ENCODE measurements around the gene ZBP1. TPM values are rescaled to one million over a fixed set of nuclear protein-coding genes. Genes with fewer than 3 reads are reported as not detected.

The ZBP1 gene
- polyA plus RNA-seq, 4 donors = 0.08 to 0.10 TPM; not detected in 2

DNA sequence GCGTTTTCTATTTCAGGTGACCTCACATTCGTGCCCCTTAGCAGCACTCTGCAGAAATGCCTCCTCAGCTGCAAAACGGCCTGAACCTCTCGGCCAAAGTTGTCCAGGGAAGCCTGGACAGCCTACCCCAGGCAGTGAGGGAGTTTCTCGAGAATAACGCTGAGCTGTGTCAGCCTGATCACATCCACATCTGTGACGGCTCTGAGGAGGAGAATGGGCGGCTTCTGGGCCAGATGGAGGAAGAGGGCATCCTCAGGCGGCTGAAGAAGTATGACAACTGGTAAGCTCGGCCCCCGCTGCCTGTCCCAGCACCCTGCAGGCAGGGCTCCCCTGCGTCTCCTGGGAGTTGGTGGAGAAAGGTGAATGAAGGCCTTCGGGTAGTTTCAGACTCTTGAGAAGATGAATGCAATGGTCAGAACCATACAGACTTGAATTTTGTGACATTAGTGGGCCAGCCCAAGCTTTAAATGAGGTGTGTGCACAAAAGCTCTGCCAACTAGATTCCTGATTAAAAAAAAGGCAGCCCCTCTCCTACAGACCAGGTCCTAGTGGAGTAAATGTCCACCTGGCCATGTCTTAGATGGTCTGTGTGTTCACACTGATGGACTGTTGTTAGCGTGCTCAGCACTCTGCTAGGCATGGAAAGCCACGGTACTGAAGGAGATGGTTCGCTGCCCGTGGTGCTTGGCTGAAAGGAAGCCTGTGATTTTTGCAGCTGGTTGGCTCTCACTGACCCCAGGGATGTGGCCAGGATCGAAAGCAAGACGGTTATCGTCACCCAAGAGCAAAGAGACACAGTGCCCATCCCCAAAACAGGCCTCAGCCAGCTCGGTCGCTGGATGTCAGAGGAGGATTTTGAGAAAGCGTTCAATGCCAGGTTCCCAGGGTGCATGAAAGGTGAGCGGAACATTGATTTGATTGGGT lies 58.6 kb downstream of the ZBP1 start:
- DNase-seq (ENCODE audit: low read depth in 4 of 4, low spot score in 3 of 4) = no peak

DNA sequence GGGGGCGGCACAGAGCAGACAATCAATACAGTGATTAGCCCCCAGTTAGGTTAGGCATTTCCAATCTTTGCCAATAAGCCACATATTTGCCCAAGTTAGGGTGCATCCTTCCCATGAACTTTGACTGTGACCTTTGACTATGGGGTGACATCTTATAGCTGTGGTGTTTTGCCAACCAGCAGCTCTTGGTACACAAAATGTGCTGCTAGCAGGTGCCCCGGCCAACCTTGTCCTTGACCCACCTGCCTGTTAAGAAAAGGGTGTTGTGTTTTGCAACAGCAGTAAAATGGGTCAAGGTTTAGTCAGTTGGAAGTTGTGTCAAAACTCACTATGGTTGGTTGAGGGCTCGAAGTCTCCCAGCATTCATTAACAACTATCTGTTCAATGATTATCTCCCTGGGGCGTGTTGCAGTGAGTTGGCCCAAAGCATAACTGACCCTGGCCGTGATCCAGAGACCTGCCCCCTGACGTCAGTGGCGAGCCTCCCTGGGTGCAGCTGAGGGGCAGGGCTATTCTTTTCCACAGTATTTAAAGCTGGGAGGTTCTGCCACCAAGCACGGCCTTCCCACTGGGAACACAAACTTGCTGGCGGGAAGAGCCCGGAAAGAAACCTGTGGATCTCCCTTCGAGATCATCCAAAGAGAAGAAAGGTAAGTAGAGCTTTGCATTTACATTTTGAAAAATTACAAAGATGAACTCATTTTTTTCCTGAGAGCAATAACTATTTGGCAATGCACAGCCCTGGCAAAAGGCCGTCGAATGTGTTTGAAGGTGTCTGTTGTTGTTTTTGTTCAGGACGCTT lies 59.5 kb downstream of the ZBP1 start, which contains the start of gene PCK1:
Gene PCK1 (plus strand): TSS at position 557 of the 802 bp plus-strand sequence. CDS start 302 bp downstream, outside the sequence.
- DNase-seq (ENCODE audit: low read depth in 4 of 4, low spot score in 3 of 4) = peak in 1 of 4 donors; percentile 57

DNA sequence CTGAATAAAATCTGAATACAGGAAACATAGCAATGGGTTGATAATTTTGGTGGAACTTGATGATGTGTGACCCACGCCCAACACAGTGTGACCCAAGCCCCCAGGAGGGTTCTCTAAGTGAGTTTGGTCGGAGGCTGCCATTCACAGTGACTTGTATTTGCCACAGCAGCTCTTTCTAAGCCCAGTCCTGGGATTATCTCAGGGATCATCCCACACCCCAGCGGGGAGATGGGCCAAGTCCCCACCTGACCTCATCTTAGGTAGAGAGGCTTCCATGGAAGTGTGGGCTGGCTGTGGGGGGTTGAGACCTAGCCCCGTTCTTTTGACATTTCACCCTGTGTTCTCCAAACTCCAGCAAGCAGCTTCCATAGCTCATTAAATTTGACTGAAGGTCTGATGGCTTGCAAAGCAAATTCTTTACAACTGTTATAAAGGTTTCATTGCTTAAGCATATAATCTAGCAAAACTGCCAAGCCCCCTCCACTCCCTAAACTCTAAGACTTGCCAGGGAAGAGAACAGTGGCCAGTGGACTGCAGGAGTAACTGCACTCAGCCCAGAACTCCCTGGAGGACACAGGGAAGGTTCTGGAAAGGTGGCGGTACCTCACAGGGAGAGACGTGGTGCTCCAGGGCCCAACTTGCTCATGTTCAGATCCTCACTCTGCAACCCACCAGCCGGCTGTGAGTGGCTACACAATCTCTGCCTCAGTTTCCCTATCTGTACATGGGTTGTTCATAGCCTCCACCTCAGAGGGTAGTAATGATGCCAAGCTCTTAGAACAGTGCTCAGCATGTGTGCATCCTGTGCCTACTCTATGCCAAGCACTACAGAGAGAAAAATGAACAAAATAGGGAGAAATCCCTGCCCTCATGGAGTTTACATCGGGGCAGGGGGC lies 60.3 kb downstream of the ZBP1 start:
- no peak for DNase-seq (ENCODE audit: low read depth in 4 of 4, low spot score in 3 of 4)

DNA sequence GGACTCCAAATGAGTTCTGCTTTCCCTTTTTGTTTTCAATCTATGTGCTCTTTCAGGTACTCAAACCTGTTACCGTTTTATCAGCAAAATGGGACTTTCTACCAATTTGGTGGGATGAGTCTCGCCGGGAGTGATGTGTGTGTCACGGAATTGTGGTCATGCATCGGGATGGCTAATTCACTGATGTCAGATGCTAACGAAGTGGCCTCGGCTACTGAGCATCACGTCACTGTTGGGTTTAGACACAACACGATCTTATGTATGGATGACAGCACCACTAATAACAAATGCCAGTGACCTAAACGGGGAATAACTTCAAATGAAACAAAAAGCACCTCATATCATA lies 61.0 kb downstream of the ZBP1 start:
- DNase-seq (ENCODE audit: low read depth in 4 of 4, low spot score in 3 of 4) = no peak

DNA sequence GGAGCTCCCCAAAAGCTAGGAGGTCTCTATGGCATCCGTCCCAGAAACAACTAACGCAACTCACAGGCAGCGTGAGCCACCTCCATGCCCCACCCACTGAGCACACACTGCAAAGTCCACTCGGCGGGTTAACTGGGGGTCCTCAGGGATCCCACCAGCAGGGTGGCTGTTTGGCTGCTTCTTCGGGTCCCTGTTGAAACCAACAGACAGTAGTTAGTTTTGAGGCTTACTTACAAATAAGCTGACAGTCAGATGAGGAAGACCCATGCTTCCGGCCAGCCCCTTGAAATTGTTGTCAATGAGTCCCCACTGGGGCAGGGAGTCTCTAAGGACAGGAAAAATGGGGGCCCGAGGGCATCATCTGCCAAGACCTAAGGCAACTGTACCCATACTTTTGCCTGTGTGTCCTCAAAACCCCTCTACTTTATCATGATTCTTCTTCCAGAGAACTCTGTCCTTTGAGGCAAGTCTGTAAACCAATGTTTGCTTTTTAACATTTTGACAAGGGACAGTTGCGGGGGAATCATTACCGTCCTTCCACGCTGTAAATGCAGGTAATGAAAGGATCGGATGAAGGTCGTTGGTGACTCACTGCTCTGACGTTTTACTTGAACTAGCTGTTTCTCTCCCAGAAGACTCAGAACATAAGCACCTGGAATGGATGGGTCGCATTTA lies 61.5 kb downstream of the ZBP1 start:
- no peak for DNase-seq (ENCODE audit: low read depth in 4 of 4, low spot score in 3 of 4)

DNA sequence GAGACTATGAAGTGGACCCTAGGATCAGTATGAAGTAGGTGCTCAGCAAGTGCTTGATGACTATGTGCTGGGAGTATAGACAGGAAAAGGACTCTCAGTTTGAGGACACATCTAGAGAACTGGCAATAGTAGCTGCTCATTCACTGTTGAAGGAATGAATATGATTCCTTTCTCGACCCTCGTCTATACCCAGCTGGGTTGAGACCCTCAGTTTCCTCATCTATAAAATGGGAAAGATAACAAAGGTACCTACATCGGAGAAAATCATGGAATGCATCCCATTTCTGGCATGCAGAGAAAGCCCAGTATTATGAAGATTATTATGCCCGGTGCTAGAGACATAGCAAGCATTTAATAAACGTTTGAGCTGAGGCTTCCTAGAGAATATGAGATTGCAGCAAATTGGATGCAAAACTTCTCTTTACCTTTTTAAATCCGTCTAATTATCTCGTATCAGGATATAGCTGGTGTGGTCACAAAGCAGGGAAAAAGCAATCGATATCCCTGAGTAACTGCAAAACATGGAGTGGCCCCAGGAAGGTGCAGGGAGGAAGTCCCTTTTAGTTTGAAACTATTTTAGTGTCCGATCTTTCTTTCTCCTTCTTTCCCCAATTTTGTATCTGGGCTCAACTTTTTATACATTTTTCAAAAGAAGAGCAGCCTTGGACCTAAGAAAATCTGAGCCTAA lies 62.2 kb downstream of the ZBP1 start:
- DNase-seq (ENCODE audit: low read depth in 4 of 4, low spot score in 3 of 4) = no peak

DNA sequence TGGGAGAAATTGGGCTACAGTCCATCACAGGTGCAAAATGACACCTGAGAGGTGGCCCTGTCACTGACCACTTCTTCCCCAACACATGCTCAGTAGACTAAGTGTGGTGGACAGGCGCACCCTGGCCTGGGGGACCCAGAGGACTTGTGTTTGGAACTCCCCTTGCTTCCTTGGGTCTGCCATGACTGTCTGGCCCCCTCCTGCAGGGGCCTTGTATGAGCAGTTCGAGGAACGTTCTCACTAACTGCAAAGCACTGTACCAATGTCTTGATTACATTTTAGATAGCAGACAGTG lies 63.3 kb downstream of the ZBP1 start:
- no peak for DNase-seq (ENCODE audit: low read depth in 4 of 4, low spot score in 3 of 4)

DNA sequence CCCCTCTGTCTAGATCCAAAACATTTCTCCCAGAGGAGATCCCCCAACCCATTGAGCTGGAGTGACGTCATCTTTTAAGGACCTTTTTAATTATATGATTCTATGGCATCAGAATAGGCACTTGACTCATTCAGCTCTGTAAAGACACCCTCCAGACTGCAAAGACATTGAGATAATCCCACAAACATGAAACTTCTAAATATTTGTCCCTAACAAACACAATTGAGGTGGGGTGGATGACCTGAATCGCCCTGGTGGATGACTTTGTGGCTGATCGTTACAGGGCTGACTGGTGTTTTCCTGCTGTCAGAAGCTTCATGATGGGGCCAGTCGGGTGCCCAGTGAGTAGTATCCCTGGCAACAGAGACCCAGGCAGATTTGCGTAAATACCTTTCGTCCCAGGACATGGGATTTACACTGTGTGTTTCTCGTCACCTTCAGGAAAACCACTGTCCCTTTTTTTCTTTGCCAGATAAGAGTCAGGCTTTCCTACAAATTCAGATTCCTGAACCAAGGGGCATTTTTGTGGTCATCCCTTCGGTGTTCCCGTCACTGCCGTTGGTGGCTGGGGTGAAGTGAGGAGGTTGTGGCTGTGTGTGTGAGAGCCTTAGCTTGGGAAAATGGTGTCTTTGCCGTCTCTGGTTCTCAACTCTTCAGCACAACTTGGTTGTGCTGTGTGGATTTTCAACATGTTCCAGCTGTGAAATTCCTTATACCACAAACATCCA lies 64.6 kb downstream of the ZBP1 start:
- DNase-seq (ENCODE audit: low read depth in 4 of 4, low spot score in 3 of 4) = no peak

Other genes starting within 250 kb of the ZBP1 start
- gene RBM38, start 229.0 kb downstream of the ZBP1 start, polyA plus RNA-seq (ENCODE audit: insufficient read length in 4 of 4) = 10 to 100 TPM; 20.9 to 37.5 (median 27.3) TPM
- gene CTCFL, start 95.3 kb downstream of the ZBP1 start, polyA plus RNA-seq (ENCODE audit: insufficient read length in 4 of 4) = 1 to 10 TPM in 3 of 4 donors, under 1 TPM in 1; 0.46 to 2.8 (median 1.7) TPM
- 10 to 100 TPM in 2 of 4 donors, 1 to 10 TPM in 2; 2.5 to 17.8 (median 7.7) TPM for gene PCK1, start 59.3 kb downstream of the ZBP1 start, polyA plus RNA-seq (ENCODE audit: insufficient read length in 4 of 4)
- gene PMEPA1, start 89.6 kb upstream of the ZBP1 start, polyA plus RNA-seq (ENCODE audit: insufficient read length in 4 of 4) = 10 to 100 TPM; 18.8 to 46.7 (median 20.7) TPM

Measured in left renal pelvis (tissue), 4 donors.